Mesangial cell (primary cell): Measurements from ENCODE around the gene SOX21. TPM values are rescaled to one million over a fixed set of nuclear protein-coding genes. Genes with fewer than 3 reads are reported as not detected.

Experiments
- total RNA-seq: library from RNA; depleted of rRNA; stranded (reverse); fragments of >200 nt; gene quantifications from 2 replicates; pipeline ENCODE4 v1.2.3, GENCODE V29; 2015

The SOX21 gene
- total RNA-seq, result not detected in 2 replicates

DNA sequence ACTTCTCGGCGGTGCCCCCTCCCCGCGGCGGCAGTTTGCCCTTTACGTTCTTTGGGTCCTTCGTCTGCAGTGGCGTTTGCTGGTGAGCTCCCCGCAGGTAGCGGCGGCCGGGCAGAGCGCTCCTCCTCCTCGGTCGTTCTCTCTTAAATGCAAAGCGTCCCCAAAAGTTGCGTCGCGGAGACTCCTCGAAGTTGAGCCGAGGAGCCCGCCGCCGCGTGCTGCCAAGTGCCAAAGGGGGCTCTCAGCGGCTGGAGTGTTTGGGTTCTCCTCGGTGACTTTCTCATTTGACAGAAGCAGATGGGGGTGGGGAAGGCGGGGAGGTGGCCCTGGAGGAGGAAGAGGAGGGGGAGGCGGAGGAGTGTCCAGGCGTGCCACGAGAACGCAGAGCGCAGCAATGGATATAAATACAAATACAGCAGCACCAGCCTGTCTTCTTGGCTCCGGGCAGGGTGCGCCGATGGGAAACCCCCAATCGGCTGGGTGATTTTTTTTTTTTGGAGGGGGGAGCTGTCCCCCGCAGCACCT, at the start of gene SOX21:
TSS of gene SOX21 (minus strand) at position 259 of the 525 bp plus-strand sequence. CDS start 496 bp downstream, outside the sequence.

Other genes starting within 250 kb of the SOX21 start
- under 0.01 and 0.25 TPM in 2 replicates for gene DCT, start 232.9 kb downstream of the SOX21 start, total RNA-seq
- gene TGDS, start 116.4 kb downstream of the SOX21 start, total RNA-seq, result 6.7 and 12.1 TPM in 2 replicates
- 4.4 and 7.2 TPM in 2 replicates for gene GPR180, start 110.7 kb downstream of the SOX21 start, total RNA-seq